K562 (cell line): ENCODE data around the gene MAGIX. TPM values are rescaled to one million over a fixed set of nuclear protein-coding genes. Genes with fewer than 3 reads are reported as not detected.

ENCODE experiments used
- CHCHD3 ChIP-seq: fragments of 250-450 bp; sonication (Bioruptor Pico); IDR thresholded peaks from 2 replicates; pipeline ENCODE4 v2.1.2; 2022; ENCODE audit warnings: mild to moderate bottlenecking
- EGR1 ChIP-seq: fragments of 450-650 bp; conservative IDR thresholded peaks from 2 replicates; pipeline ENCODE4 v1.6.1; 2017; ENCODE audit warnings: mild to moderate bottlenecking
- HEY1 ChIP-seq: fragments of 250-450 bp; sonication (Bioruptor Pico); IDR thresholded peaks from 2 replicates; pipeline ENCODE4 v1.5.0; 2020; ENCODE audit warnings: mild to moderate bottlenecking, moderate library complexity, borderline replicate concordance
- HOMEZ ChIP-seq: fragments of 250-450 bp; sonication (Bioruptor Pico); IDR thresholded peaks from 2 replicates; pipeline ENCODE4 v1.4.0; 2020; ENCODE audit warnings: mild to moderate bottlenecking, moderate library complexity
- KAT2B ChIP-seq: IDR thresholded peaks from one replicate; pipeline ENCODE4 v1.6.1; 2012; ENCODE audit warnings: low read depth, mild to moderate bottlenecking, control low read depth, inconsistent platforms, low read length, moderate library complexity
- MAFG ChIP-seq: fragments of 450-650 bp; conservative IDR thresholded peaks from 2 replicates; pipeline ENCODE4 v1.6.1; 2016; ENCODE audit warnings: missing genetic modification characterization, missing compliant biosample characterization
- NFE2 ChIP-seq: IDR thresholded peaks from 2 replicates; pipeline ENCODE4 v1.6.1; 2014; ENCODE audit warnings: antibody characterized with exemption, low read depth
- NR1H2 ChIP-seq: sonication (generic); formaldehyde crosslinking; IDR thresholded peaks from 2 replicates; pipeline ENCODE4 v1.4.0; 2020; ENCODE audit warnings: mild to moderate bottlenecking, missing genetic modification reagents
- PRMT5 ChIP-seq: sonication (generic); formaldehyde crosslinking; IDR thresholded peaks from 2 replicates; pipeline ENCODE4 v1.5.0; 2020; ENCODE audit warnings: missing genetic modification reagents
- SMARCB1 ChIP-seq: IDR thresholded peaks from 2 replicates; pipeline ENCODE4 v1.6.1; 2011; ENCODE audit warnings: improper control_type of control experiment, low read depth; ENCODE audit not compliant: insufficient read length
- TBP ChIP-seq: optimal IDR thresholded peaks from 2 replicates; pipeline ENCODE3; 2011; ENCODE audit warnings: low read depth, low read length, improper control_type of control experiment
- U2AF2 ChIP-seq: fragments of 200-400 bp; formaldehyde crosslinking; optimal IDR thresholded peaks from 2 replicates; pipeline ENCODE3; 2017; ENCODE audit warnings: low read depth, mild to moderate bottlenecking, low read length
- WHSC1 ChIP-seq: IDR thresholded peaks from one replicate; pipeline ENCODE4 v1.6.1; 2012; ENCODE audit warnings: low read length, control low read depth, inconsistent platforms
- ZBTB33 ChIP-seq: sonication (generic); formaldehyde crosslinking; IDR thresholded peaks from 2 replicates; pipeline ENCODE4 v1.8.1; 2023; ENCODE audit warnings: mild to moderate bottlenecking, missing genetic modification reagents
- ZBTB9 ChIP-seq: fragments of 450-650 bp; formaldehyde crosslinking; IDR thresholded peaks from 2 replicates; pipeline ENCODE4 v1.4.0; 2020; ENCODE audit warnings: mild to moderate bottlenecking, moderate library complexity
- ZNF436 ChIP-seq: fragments of 250-450, 450-650 bp; sonication (Bioruptor Pico); formaldehyde crosslinking; IDR thresholded peaks from 2 replicates; pipeline ENCODE4 v1.7.0; 2020; ENCODE audit warnings: mild to moderate bottlenecking
- ZNF830 ChIP-seq: fragments of 250-450 bp; sonication (Bioruptor Pico); IDR thresholded peaks from 2 replicates; pipeline ENCODE4 v1.5.0; 2021; ENCODE audit warnings: mild to moderate bottlenecking
- polyA plus RNA-seq, 8 experiments: library from polyadenylated mRNA; depleted of rRNA in 4 of 8; stranded (reverse) in 5 of 8; unstranded in 3 of 8; fragments of >200 nt; fragmentation: Nextera tagmentation in 2 of 8; fragmentation: Illumina TruSeq in 1 of 8; extraction: Ambion mirVana in 2 of 8; extraction: Trizol in 1 of 8; gene quantifications; 2 replicates each; pipeline versions ENCODE4 v1.2.1 to v1.2.3, GENCODE V29; 2011 to 2014; ENCODE audit warnings: inconsistent platforms in 1 of 8, missing spikeins in 1 of 8
- total RNA-seq, 7 experiments: library from RNA; depleted of rRNA in 6 of 7; stranded (reverse); fragments of >200 nt in 6 of 7; fragmentation: Illumina TruSeq in 2 of 7; extraction: Trizol in 2 of 7; gene quantifications; 2 replicates each; pipeline versions ENCODE4 v1.2.1 to v1.2.3, GENCODE V29; 2011 to 2021; ENCODE audit warnings: low replicate concordance in 1 of 7
- TF ChIP-seq, protein P1 (sequence below): fragments of 450-650 bp; conservative IDR thresholded peaks from 2 replicates; pipeline ENCODE4 v1.6.1; 2016; ENCODE audit warnings: missing genetic modification characterization, low read depth, mild to moderate bottlenecking, control low read depth, missing compliant biosample characterization
- TF ChIP-seq, protein P2 (sequence below): fragments of 250-450 bp; sonication (Bioruptor Pico); IDR thresholded peaks from 2 replicates; pipeline ENCODE4 v1.8.0; 2021; ENCODE audit warnings: borderline replicate concordance, mild to moderate bottlenecking, moderate library complexity; ENCODE audit not compliant: poor library complexity, severe bottlenecking
- TF ChIP-seq, protein P3 (sequence below), 2 experiments: fragments of 250-450 bp in 1 of 2; fragments of 450-650 bp in 1 of 2; sonication (Bioruptor Pico) in 1 of 2; IDR thresholded peaks; 2 replicates each; pipeline versions ENCODE4 v1.6.1 to v1.8.0; 2016 to 2021; ENCODE audit warnings: mild to moderate bottlenecking in 2 of 2, moderate library complexity in 2 of 2, missing compliant biosample characterization in 1 of 2, missing genetic modification characterization in 1 of 2

The MAGIX gene
- total and polyA plus RNA-seq, 9 of the 15 experiments (the other 6 are each of a cell fraction or from before 2014, with no cell fraction given): 0.08 to 3.5 (median 0.47) TPM

DNA sequence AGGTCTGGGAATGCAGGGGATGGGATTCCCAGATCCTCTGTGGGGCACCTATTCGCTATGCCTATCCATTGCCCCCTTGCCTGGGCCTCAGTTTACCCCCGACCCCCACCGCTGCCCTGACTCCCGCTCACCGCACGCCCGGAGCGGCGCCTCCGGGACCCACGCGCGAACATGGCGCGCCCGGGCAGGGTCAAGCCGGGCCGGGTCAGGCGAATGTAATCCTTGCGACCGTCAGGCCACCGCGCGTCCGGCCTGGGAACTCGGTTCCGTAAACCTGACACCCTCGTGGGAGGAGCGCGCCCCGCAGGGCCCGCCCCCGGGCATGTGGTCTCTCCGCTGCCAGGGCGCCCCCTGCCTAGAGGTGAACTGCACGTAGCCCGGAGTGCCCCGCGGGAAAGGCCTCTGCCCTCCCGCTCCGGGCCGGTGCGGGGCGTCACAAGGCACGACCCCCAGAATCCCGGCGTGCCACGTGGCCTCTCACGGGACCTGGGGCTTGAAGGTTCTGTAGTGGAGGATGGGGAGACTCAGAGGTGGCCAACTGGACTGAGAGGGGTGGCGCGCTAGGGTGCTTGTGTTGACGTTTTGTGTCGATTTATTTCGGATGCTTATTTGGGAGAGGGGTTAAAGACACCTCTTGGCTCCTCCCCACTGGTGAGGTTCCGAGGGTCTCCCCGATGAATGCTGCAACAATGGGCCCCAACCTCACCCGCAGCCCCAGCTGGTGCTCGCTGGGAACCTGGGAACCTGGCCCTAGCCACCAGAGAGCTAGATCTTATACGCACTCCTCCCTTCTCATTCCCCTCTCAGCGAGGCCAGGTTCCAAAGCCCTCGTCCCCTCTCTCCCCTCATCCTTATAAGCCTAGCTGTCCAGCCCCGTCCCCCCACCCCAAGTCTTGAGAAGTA is 23.8 kb downstream of the MAGIX start, which contains the start of gene PRICKLE3 (continued):
- TF ChIP-seq, protein P1, sequence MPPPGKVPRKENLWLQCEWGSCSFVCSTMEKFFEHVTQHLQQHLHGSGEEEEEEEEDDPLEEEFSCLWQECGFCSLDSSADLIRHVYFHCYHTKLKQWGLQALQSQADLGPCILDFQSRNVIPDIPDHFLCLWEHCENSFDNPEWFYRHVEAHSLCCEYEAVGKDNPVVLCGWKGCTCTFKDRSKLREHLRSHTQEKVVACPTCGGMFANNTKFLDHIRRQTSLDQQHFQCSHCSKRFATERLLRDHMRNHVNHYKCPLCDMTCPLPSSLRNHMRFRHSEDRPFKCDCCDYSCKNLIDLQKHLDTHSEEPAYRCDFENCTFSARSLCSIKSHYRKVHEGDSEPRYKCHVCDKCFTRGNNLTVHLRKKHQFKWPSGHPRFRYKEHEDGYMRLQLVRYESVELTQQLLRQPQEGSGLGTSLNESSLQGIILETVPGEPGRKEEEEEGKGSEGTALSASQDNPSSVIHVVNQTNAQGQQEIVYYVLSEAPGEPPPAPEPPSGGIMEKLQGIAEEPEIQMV: no peak
- TF ChIP-seq, protein P2, sequence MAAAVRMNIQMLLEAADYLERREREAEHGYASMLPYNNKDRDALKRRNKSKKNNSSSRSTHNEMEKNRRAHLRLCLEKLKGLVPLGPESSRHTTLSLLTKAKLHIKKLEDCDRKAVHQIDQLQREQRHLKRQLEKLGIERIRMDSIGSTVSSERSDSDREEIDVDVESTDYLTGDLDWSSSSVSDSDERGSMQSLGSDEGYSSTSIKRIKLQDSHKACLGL (CRISPR knock-in tag): peak; percentile 19
- no peak for TF ChIP-seq SMARCB1
- TF ChIP-seq KAT2B: no peak
- TF ChIP-seq ZBTB33 (CRISPR knock-in tag): peak; percentile 46; the same call in 1 of the 2 replicates
- no peak for TF ChIP-seq ZNF830 (CRISPR knock-in tag)
- TF ChIP-seq WHSC1: no peak
- peak; percentile 53 for TF ChIP-seq TBP
- no peak for TF ChIP-seq MAFG (tag)
- TF ChIP-seq EGR1: peak; percentile 71
- no peak for TF ChIP-seq CHCHD3 (CRISPR knock-in tag)
- TF ChIP-seq PRMT5 (CRISPR knock-in tag): no peak
- TF ChIP-seq HOMEZ (CRISPR knock-in tag): no peak
- TF ChIP-seq, protein P3, sequence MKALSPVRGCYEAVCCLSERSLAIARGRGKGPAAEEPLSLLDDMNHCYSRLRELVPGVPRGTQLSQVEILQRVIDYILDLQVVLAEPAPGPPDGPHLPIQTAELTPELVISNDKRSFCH (CRISPR knock-in tag; IDR thresholded peaks at IDR 0.05): no peak
- TF ChIP-seq, protein P3 (tag; IDR thresholded peaks at IDR 0.05): no peak
- TF ChIP-seq HEY1 (CRISPR knock-in tag): no peak
- no peak for TF ChIP-seq NR1H2 (CRISPR knock-in tag)
- TF ChIP-seq NFE2: no peak
- TF ChIP-seq ZNF436: no peak
- TF ChIP-seq ZBTB9 (CRISPR knock-in tag): no peak
- TF ChIP-seq U2AF2: no peak
